ENCODE results near the gene PCSK5. TPM values are rescaled to one million over a fixed set of nuclear protein-coding genes. Genes with fewer than 3 reads are reported as not detected.

The PCSK5 gene
- polyA plus RNA-seq, 1 donor from 2014 or later, result 1.7 TPM

- Histone ChIP-seq H3K9me2 (ENCODE audit: insufficient read depth, low read length) (no peaks in the 10 kb centered on the region), H3K4me2 (ENCODE audit: low read length) (no peak overlapping the region), H3K9ac (ENCODE audit: low read length) (no peak overlapping the region), H2AFZ (ENCODE audit: low read depth, low read length) (no peak overlapping the region), H3K79me2 (replicated peaks; ENCODE audit: insufficient read depth, low read length) (no peaks in the 10 kb centered on the region), H3K4me3 (ENCODE audit: low read length) (no peak overlapping the region), H3F3A (ENCODE audit: insufficient read depth, low read length, poor library complexity, severe bottlenecking) (no peaks in the 10 kb centered on the region), H4K20me1 (ENCODE audit: insufficient read depth) (no peaks in the 10 kb centered on the region), H3K36me3 (ENCODE audit: insufficient read depth, low read length) (no peaks in the 10 kb centered on the region), H3K27ac (ENCODE audit: low read length) (no peak overlapping the region), H3K27me3 (ENCODE audit: insufficient read depth, low read depth, low read length) (no peaks in the 10 kb centered on the region), H3K9me3 (ENCODE audit: low read length) (no peaks in the 10 kb centered on the region)
- TF ChIP-seq, protein P1, sequence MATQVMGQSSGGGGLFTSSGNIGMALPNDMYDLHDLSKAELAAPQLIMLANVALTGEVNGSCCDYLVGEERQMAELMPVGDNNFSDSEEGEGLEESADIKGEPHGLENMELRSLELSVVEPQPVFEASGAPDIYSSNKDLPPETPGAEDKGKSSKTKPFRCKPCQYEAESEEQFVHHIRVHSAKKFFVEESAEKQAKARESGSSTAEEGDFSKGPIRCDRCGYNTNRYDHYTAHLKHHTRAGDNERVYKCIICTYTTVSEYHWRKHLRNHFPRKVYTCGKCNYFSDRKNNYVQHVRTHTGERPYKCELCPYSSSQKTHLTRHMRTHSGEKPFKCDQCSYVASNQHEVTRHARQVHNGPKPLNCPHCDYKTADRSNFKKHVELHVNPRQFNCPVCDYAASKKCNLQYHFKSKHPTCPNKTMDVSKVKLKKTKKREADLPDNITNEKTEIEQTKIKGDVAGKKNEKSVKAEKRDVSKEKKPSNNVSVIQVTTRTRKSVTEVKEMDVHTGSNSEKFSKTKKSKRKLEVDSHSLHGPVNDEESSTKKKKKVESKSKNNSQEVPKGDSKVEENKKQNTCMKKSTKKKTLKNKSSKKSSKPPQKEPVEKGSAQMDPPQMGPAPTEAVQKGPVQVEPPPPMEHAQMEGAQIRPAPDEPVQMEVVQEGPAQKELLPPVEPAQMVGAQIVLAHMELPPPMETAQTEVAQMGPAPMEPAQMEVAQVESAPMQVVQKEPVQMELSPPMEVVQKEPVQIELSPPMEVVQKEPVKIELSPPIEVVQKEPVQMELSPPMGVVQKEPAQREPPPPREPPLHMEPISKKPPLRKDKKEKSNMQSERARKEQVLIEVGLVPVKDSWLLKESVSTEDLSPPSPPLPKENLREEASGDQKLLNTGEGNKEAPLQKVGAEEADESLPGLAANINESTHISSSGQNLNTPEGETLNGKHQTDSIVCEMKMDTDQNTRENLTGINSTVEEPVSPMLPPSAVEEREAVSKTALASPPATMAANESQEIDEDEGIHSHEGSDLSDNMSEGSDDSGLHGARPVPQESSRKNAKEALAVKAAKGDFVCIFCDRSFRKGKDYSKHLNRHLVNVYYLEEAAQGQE (IDR thresholded peaks at IDR 0.05; ENCODE audit: borderline replicate concordance), result no peak
- TF ChIP-seq RAD21 (conservative IDR thresholded peaks at IDR 0.05) (no peak), EP300 (conservative IDR thresholded peaks at IDR 0.05; ENCODE audit: poor library complexity, severe bottlenecking) (no peak), POLR2AphosphoS5 (IDR thresholded peaks at IDR 0.05) (no peak), SMC3 (conservative IDR thresholded peaks at IDR 0.05; ENCODE audit: poor library complexity) (no peak), TAF1 (IDR thresholded peaks at IDR 0.05; ENCODE audit: low read depth) (no peak), MXI1 (conservative IDR thresholded peaks at IDR 0.05; ENCODE audit: poor library complexity, severe bottlenecking) (no peak), EZH2 (IDR thresholded peaks at IDR 0.05; ENCODE audit: borderline replicate concordance, insufficient read depth, low read length, poor library complexity, severe bottlenecking) (no peak)
- TF ChIP-seq, protein P2, sequence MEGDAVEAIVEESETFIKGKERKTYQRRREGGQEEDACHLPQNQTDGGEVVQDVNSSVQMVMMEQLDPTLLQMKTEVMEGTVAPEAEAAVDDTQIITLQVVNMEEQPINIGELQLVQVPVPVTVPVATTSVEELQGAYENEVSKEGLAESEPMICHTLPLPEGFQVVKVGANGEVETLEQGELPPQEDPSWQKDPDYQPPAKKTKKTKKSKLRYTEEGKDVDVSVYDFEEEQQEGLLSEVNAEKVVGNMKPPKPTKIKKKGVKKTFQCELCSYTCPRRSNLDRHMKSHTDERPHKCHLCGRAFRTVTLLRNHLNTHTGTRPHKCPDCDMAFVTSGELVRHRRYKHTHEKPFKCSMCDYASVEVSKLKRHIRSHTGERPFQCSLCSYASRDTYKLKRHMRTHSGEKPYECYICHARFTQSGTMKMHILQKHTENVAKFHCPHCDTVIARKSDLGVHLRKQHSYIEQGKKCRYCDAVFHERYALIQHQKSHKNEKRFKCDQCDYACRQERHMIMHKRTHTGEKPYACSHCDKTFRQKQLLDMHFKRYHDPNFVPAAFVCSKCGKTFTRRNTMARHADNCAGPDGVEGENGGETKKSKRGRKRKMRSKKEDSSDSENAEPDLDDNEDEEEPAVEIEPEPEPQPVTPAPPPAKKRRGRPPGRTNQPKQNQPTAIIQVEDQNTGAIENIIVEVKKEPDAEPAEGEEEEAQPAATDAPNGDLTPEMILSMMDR (IDR thresholded peaks at IDR 0.05; ENCODE audit: poor library complexity, severe bottlenecking), result no peak
Observed at GRCh38 chr9:76232861-76233489, 342.5 kb downstream of the PCSK5 start.

GRCh38 chr9:76240578-76240977 lies 350.1 kb downstream of the PCSK5 start:
- peak overlapping the region; percentile 15 for H3K27ac ChIP-seq (ENCODE audit: low read length)
- no peaks in the 10 kb centered on the region for H4K20me1 ChIP-seq (ENCODE audit: insufficient read depth)
- TF ChIP-seq EP300 (conservative IDR thresholded peaks at IDR 0.05; ENCODE audit: poor library complexity, severe bottlenecking) (peak; percentile 95), TAF1 (IDR thresholded peaks at IDR 0.05; ENCODE audit: low read depth) (no peak), POLR2AphosphoS5 (IDR thresholded peaks at IDR 0.05) (peak; percentile 79), RAD21 (conservative IDR thresholded peaks at IDR 0.05) (no peak), EZH2 (IDR thresholded peaks at IDR 0.05; ENCODE audit: borderline replicate concordance, insufficient read depth, low read length, poor library complexity, severe bottlenecking) (no peak), MXI1 (conservative IDR thresholded peaks at IDR 0.05; ENCODE audit: poor library complexity, severe bottlenecking) (no peak)
- TF ChIP-seq, protein P1 (IDR thresholded peaks at IDR 0.05; ENCODE audit: borderline replicate concordance), result no peak
- H3K9me3 ChIP-seq (ENCODE audit: low read length), result no peaks in the 10 kb centered on the region
- H3K27me3 ChIP-seq (ENCODE audit: insufficient read depth, low read depth, low read length), result no peaks in the 10 kb centered on the region
- peak overlapping the region; percentile 36 for H3K4me2 ChIP-seq (ENCODE audit: low read length)
- H3K79me2 ChIP-seq (replicated peaks; ENCODE audit: insufficient read depth, low read length), result no peaks in the 10 kb centered on the region
- H2AFZ ChIP-seq (ENCODE audit: low read depth, low read length), result no peak overlapping the region
- no peaks in the 10 kb centered on the region for H3F3A ChIP-seq (ENCODE audit: insufficient read depth, low read length, poor library complexity, severe bottlenecking)
- H3K4me3 ChIP-seq (ENCODE audit: low read length), result no peak overlapping the region
- no peak overlapping the region for H3K9ac ChIP-seq (ENCODE audit: low read length)
- H3K36me3 ChIP-seq (ENCODE audit: insufficient read depth, low read length), result no peaks in the 10 kb centered on the region
- H3K9me2 ChIP-seq (ENCODE audit: insufficient read depth, low read length), result no peaks in the 10 kb centered on the region

All from neural cell (in vitro differentiated cells).